ENCODE measurements around the gene CETN3. TPM values are rescaled to one million over a fixed set of nuclear protein-coding genes. Genes with fewer than 3 reads are reported as not detected.
"Not testable (repeated sequence)": the region's sequence is repeated elsewhere in the genome, so short reads cannot be mapped to it uniquely, and the experiment has no call there.

The CETN3 gene
- total RNA-seq, 4 donors from 2014 or later, result 7.8 to 12.9 (median 10.7) TPM

DNA sequence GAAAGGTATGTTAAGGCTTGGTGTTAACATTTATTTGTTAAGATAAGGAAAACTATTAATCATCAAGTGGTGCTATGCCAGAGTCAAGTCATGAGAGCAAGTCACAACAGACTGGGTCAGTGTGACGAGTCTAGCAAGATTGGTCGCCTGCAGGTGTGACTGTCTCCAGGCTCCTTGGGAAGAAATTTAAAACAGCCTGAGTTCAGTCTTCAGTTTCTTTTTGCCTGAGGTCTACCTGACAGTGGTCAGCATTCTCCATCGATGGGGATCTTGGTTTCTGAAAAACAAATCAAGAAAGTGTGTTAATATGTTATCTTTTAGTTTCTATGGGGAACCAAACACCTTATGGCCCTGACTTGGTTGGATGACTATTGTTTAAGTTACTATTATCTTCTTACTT lies 56.3 kb downstream of the CETN3 start:
- H3K9me3 ChIP-seq, result no peaks in the 10 kb centered on the region
- H3K4me3 ChIP-seq, result no peak overlapping the region
- 90 to 93% methylated on average over 3 of the region's 3 CpGs for WGBS, 2 donors
- no peaks in the 10 kb centered on the region for H3K36me3 ChIP-seq
- H3K27me3 ChIP-seq, result no peaks in the 10 kb centered on the region
- TF ChIP-seq EP300 (IDR thresholded peaks at IDR 0.05) (no peak), POLR2A (IDR thresholded peaks at IDR 0.05) (no peak)
- TF ChIP-seq, protein P1, sequence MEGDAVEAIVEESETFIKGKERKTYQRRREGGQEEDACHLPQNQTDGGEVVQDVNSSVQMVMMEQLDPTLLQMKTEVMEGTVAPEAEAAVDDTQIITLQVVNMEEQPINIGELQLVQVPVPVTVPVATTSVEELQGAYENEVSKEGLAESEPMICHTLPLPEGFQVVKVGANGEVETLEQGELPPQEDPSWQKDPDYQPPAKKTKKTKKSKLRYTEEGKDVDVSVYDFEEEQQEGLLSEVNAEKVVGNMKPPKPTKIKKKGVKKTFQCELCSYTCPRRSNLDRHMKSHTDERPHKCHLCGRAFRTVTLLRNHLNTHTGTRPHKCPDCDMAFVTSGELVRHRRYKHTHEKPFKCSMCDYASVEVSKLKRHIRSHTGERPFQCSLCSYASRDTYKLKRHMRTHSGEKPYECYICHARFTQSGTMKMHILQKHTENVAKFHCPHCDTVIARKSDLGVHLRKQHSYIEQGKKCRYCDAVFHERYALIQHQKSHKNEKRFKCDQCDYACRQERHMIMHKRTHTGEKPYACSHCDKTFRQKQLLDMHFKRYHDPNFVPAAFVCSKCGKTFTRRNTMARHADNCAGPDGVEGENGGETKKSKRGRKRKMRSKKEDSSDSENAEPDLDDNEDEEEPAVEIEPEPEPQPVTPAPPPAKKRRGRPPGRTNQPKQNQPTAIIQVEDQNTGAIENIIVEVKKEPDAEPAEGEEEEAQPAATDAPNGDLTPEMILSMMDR (IDR thresholded peaks at IDR 0.05), result no peak
- DNase-seq (ENCODE audit: low spot score in 2 of 2), result no peak
- H3K4me1 ChIP-seq, result no peaks in the 10 kb centered on the region
- H3K27ac ChIP-seq, result no peak overlapping the region

DNA sequence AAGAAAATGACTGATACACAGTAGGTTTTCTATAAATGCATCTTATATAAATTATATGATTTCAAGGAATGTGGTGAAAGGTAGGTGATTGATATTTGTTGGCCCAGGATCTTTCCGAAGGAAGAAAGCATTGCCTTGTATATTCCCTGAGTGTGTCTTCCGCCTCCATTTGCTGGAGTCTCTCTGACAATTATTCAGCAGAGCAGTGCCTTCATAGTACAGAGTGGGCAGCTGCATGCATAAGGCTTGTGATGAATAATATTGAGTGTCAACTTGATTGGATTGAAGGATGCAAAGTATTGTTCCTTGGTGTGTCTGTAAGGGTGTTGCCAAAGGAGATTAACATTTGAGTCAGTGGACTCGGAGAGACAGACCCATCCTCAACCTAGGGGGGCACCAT lies 58.5 kb downstream of the CETN3 start:
- Histone ChIP-seq H3K36me3 (no peaks in the 10 kb centered on the region), H3K4me1 (no peaks in the 10 kb centered on the region), H3K4me3 (no peak overlapping the region), H3K9me3 (no peaks in the 10 kb centered on the region), H3K27ac (no peak overlapping the region), H3K27me3 (no peaks in the 10 kb centered on the region)
- TF ChIP-seq POLR2A (IDR thresholded peaks at IDR 0.05), result no peak
- TF ChIP-seq, protein P1 (IDR thresholded peaks at IDR 0.05), result no peak
- TF ChIP-seq EP300 (IDR thresholded peaks at IDR 0.05), result no peak
- WGBS, 2 donors, result 92 to 93% methylated on average over 3 of the region's 3 CpGs
- no peak for DNase-seq (ENCODE audit: low spot score in 2 of 2)

DNA sequence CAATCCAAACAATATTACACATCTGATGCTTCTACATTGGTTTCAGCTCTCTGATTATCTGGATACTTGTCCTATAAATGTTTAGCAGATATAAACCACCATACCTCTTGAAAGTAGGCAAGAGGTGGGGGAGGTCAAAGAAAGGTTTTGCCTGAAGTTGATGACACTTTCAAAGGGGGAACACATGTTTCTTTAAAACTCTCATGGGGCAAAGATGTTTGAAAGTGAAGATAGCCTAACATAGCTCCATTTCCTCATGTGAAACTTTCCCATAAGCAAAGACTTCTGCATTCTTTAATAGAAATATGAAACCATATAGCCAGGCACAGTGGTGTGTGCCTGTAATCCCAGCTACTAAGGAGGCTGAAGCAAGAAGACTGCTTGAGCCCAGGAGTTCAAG lies 62.1 kb downstream of the CETN3 start:
- TF ChIP-seq, protein P1 (IDR thresholded peaks at IDR 0.05), result no peak
- TF ChIP-seq EP300 (IDR thresholded peaks at IDR 0.05), result no peak
- TF ChIP-seq POLR2A (IDR thresholded peaks at IDR 0.05), result no peak
- H3K4me3 ChIP-seq, result no peak overlapping the region
- H3K27ac ChIP-seq, result no peak overlapping the region
- H3K36me3 ChIP-seq, result no peaks in the 10 kb centered on the region
- no peaks in the 10 kb centered on the region for H3K9me3 ChIP-seq
- DNase-seq (ENCODE audit: low spot score in 2 of 2), result no peak
- no peaks in the 10 kb centered on the region for H3K27me3 ChIP-seq
- no peaks in the 10 kb centered on the region for H3K4me1 ChIP-seq

DNA sequence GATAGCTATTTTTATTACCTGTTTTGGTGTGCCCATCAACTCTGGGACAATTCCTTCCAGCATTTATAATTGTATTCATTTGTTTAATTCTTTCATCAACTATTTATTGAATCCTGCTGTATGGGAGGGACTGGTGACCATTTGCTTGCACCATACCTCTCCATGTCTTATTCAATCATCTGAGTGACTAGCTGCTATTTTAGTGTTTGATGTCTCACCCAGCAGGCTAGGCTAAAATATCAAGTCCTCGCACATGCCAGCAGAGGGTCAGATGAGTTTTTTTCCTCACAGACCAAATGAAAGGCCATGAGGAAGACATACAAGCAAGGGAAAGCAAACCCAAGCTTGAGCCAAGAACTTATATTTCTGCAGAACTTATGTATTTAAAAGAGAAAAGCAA lies 63.9 kb downstream of the CETN3 start:
- TF ChIP-seq, protein P1 (IDR thresholded peaks at IDR 0.05), result no peak
- no peak for TF ChIP-seq EP300 (IDR thresholded peaks at IDR 0.05)
- TF ChIP-seq POLR2A (IDR thresholded peaks at IDR 0.05), result no peak
- no peaks in the 10 kb centered on the region for H3K9me3 ChIP-seq
- no peaks in the 10 kb centered on the region for H3K4me1 ChIP-seq
- no peaks in the 10 kb centered on the region for H3K36me3 ChIP-seq
- no peak for DNase-seq (ENCODE audit: low spot score in 2 of 2)
- no peaks in the 10 kb centered on the region for H3K27me3 ChIP-seq
- H3K27ac ChIP-seq, result no peak overlapping the region
- WGBS, 2 donors, result 65 to 79% methylated on average over 1 of the region's 1 CpG
- no peak overlapping the region for H3K4me3 ChIP-seq

DNA sequence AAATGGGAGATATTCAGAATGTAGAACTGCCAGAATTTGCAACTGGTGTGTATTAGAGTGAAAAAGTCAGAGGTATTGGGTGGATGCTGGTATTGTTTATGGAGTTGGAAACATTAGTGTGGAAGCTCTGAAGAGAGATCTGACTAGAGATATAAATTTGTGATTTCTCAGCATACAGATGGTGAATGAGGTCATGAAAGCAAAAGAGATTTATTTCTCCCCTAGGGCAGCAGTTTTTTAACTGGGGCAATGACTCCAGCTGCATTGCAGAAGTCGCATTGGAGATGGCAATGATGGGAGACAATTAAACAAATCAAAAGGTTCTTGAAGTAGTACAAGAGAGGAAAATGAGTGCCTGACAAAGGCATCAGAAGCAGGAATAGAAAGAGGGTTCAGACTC lies 64.9 kb downstream of the CETN3 start:
- Histone ChIP-seq H3K4me1 (no peaks in the 10 kb centered on the region), H3K4me3 (no peak overlapping the region), H3K27ac (no peak overlapping the region), H3K27me3 (no peaks in the 10 kb centered on the region), H3K36me3 (no peaks in the 10 kb centered on the region), H3K9me3 (no peaks in the 10 kb centered on the region)
- TF ChIP-seq POLR2A (IDR thresholded peaks at IDR 0.05) (no peak), EP300 (IDR thresholded peaks at IDR 0.05) (no peak)
- TF ChIP-seq, protein P1 (IDR thresholded peaks at IDR 0.05), result no peak
- 49 to 68% methylated on average over 1 of the region's 1 CpG for WGBS, 2 donors
- no peak for DNase-seq (ENCODE audit: low spot score in 2 of 2)

DNA sequence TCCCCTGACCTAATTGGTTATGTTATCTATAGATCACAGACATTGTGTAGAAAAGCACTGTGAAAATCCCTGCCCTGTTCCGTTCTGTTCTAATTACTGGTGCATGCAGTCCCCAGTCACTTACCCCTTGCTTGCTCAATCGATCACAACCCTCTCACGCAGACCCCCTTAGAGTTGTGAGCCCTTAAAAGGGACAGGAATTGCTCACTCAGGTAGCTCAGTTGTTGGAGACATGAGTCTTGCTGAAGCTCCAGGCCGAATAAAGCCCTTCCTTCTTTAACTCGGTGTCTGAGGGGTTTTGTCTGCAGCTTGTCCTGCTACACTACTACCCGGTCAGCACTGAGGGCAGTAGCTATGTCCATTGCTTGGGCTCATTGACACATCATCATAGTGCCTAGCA lies 65.8 kb downstream of the CETN3 start:
- not testable (repeated sequence) for H3K27me3 ChIP-seq

More for the DNA sequence above, 65.8 kb downstream of the CETN3 start:
- not testable (repeated sequence) for H3K27ac ChIP-seq; H3K4me3 ChIP-seq; H3K9me3 ChIP-seq; H3K4me1 ChIP-seq; H3K36me3 ChIP-seq; DNase-seq (ENCODE audit: low spot score in 2 of 2)
- WGBS, 2 donors, result 93 to 95% methylated on average over 6 of the region's 6 CpGs
